Head of caudate nucleus (tissue), 42 donors: ENCODE results near the gene KIF2A.
A peak's percentile ranks its signal among the peaks of the same experiment; 100 is the strongest.

ENCODE experiments used
- DNase-seq, 42 donors: peaks; one replicate each; pipeline versions ENCODE4 v3.0.0 to v3.0.0-alpha.2; 2020 to 2021; ENCODE audit warnings: mixed read lengths in 7 of 42
- intact Hi-C: fragments of 100-400 bp; cut with DNase I; formaldehyde crosslinking; loops from one replicate; pipeline ENCODE4 v1.15.0; 2022

The KIF2A gene

DNA sequence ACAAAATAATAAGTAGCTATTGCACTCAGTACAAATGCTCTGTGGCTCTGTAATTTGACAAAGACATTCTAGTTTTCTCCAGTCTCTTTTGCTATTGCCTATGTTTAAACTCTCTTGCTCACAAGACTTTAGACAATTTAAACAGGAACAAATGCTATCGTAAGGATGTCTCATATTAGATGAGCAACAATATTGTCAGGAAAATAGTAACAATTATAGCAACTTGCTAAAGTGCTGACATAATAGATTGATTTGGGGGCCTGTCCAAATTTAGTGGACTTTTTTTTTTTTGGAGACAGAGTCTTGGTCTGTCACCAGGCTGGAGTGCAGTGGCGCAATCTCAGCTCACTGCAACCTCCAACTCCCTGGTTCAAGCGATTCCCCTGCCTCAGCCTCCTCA lies 11.8 kb downstream of the KIF2A start:
- DNase-seq: no peak
- intact Hi-C loops: no loop called here

DNA sequence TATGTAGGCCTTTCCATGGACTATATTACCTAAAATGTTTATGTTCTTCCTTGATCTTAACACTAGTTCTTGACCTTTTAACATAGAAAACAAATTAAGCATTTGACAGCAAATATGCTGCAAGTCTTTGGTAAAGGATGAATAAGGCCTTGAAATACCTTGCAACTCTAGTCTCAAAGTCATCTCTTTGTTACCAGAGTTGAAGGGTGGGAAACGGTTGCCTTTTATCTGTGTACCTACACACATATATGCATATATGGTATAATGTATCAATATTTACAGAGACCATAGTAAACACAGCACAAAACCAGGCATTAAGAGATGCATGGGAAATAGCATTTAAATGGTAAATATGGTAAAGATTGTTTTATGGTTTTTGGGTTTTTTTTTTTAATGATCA lies 16.5 kb downstream of the KIF2A start:
- DNase-seq: no peak
- intact Hi-C loops: no loop called here

DNA sequence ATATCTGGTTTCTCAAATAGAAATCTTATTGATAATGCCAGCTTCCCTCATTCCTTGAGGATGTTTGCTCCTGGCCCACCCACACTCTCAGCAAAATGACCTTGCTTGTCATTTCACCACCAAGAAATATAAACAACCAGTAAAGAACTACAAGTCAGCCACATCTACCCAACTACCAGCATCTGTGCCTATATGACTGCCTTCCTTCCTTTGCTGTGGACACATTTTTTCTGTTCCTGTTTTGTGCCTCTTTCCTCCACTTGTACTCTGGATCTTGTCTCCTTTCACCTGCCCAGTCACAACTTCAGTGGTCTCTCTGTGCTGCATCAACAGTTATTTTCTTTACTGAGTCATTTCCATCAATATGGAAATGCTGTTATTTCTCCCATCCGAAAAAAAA lies 20.3 kb downstream of the KIF2A start:
- intact Hi-C loops: no loop called here
- DNase-seq: no peak

DNA sequence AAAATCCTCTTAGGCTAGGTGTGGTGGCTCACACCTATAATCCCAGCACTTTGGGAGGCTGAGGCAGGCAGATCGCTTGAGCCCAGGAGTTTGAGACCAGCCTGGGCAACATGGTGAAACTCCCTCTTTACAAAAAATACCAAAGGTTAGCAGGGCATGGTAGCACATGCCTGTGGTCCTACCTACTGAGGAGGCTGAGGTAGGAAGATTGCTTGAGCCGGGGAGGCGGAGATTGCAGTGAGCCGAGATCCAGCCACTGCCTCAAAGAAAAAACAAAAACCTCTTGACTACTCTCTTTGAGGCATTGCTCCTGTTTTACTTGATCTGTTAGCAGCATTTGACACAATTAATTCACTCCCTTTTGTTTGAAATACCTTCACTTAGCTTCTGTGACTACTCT lies 20.7 kb downstream of the KIF2A start:
- DNase-seq: no peak
- intact Hi-C loops: no loop called here

DNA sequence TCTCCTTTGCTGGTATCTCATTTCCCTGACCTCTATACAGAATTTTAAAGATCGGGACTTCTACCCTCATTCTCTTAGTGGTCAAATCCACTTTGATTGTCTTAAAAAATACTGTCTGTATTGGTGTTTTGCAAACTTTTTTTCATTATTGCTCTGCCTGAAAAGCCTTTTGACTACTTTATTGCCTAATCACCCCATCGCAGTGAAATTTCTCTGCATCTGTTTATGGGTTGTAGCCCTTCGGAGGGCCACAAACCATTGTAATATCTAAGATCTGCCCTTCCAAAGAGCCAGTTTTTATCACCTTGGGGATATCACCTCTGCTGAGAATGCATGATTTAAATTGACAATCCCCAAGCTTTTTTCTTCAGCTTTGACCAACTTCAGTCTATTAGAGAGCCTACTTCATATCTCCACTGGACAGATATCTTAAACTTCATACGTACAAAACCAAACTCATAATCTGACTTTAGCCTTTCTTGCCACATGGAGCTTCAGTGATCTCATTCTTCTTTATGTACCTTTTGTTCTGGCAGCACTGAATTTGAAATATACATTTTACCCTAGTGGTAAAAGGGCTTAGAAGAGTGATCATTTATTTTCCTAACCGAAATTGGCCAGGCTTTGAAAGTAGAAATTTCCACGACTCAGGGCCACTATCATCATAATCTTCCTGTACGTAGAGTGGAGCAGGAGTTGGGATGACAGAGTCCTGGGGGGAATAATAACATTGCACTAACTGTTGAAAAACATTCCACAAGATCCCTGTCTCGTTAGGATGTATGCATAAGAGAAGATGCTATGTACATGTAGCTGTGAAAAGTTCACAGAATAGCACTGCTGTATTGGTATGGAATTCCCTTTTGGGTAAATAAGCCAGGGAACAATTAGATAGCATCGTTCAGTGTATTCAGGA lies 21.4 kb downstream of the KIF2A start:
- intact Hi-C loops: no loop called here
- no peak for DNase-seq

DNA sequence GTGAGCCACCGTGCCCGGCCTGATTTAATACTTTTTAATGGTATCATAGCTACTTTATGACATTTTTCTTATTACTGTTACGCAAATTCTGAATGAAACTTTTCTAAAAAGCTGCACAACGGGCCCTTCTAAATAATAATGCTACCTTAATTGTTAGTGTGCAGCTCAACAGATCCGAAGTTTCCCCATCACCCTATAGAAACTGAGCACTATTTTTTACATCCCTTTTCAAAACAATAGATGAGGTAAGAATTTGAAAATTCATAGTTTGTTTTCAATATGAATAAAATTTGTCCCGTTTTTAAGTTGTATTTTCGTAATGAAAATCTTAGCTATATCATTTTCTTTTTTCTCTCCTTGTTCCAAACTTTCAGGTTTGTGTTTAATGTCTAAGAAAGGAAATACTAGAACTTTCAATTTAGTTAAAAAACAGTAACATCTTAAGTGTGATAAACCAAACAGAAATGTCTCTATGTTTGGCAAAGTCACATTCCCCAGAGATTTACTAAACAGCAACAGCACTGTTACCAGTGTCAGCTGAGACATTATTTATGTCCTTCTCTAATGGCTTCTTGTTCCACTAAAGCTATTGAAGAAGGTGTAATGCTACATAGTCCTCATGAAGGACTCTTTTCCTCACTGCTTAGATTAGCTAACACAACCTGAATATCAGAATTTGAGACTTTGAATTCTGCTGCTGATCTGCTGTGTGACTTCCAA lies 22.9 kb downstream of the KIF2A start:
- DNase-seq: no peak
- intact Hi-C loops: no loop called here

DNA sequence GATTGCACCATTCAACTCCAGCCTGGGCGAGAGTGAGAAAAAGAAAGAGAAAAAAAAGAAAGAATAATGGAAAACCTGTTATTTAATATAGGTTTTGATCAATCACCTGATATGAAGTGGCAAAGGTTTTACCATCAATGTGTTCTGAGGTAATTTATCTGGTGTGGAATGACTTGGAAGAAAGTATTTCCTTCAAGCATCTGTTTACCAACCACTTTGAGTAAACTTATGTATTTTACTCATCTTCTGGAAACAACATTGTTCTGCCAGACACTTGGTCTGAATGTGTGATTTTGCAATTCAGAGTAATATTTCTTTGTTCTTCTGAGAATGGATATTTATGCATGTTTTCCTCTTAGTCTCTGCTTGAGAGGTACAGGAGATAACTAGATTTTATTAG lies 24.3 kb downstream of the KIF2A start:
- DNase-seq: no peak
- intact Hi-C loops: no loop called here

DNA sequence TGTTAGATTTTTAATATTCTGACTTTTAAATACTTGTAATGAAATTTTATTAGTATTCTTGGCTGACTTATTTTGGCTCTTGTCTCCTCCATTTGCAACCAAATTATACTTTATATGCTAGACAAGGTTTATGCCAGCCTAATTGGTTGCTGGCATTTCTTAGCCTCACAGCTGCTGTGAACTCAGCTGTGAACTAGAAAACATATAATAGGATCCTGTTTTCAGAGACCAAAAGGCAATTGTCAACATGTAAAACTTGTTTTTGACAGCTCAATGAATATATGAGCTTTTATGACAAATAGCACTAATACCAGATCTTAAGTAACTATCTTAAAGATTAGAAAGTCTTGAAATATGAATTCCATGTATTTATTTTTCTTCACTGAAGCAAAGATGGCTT lies 25.9 kb downstream of the KIF2A start:
- DNase-seq: peak in 11 of 42 donors; percentile 20 to 61 (median 43)
- intact Hi-C loops: no loop called here

DNA sequence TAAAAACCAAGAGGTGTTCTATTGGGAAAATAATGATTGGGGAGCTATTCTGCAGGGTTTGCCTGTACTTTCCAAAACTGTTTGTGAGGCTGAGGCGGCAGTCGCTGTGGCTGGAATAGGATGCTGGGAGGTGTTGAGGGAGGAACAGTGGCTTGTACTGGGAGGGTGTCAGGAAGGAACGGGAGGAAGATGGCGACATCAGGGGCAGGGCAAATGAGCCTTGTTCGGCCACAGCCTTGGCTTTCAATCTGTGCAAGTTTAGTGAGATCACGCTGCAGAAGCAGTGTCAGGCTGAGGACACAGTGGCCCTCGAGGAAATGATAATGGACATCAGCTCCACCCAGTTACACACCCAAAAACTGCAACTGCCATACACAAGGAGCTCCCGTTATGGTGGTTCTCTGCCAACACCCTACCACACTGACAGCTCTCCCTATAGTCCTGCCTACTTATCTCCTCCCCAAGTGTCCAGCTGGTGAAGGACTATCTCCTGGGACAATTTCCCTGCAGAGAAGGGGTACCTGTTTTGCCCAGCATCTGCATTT lies 27.3 kb downstream of the KIF2A start:
- peak in 14 of 42 donors; percentile 9 to 59 (median 29) for DNase-seq

DNA sequence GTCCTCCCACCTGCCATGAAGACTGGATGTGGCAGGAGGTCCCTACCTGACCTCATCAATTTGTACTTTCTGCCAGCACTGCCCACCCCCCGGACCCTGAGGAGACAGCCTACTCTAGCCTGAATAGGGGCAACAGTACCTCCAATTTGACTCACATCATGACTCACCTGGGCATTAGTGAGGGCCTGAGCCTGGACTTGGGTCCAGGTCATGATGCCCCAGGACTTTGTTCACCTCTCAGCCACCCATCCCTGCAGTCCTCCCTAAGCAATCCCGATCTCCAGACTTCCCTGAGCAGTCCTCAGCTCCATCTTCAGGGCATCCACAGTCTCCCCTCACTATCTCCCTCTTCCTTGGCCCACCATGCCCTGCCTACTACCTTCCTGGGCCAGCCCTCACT lies 28.1 kb downstream of the KIF2A start:
- no peak for DNase-seq
- intact Hi-C loops: no loop called here

More for the DNA sequence above, 27.3 kb downstream of the KIF2A start:
- intact Hi-C loops: no loop called here

DNA sequence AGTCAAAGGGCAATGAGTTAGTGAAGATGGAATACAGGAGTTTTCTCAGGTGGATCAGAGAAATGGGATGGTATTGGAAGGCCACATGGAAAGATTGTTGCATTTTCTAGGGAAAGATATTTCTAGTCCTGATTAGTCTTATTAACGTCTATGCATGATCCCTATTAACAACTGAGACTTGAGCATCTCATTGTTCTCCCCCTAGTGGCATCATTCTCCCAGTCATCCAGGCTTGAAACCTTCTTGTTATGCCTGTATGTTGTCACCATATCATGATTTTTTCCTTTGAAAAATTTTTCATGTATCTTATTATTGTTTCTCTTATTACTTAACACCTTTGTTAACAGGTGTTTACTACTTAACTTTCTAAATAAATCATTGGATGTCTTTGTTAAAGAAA lies 34.4 kb downstream of the KIF2A start:
- peak in 3 of 42 donors; percentile 39 to 67 (median 40) for DNase-seq
- intact Hi-C loops: no loop called here

DNA sequence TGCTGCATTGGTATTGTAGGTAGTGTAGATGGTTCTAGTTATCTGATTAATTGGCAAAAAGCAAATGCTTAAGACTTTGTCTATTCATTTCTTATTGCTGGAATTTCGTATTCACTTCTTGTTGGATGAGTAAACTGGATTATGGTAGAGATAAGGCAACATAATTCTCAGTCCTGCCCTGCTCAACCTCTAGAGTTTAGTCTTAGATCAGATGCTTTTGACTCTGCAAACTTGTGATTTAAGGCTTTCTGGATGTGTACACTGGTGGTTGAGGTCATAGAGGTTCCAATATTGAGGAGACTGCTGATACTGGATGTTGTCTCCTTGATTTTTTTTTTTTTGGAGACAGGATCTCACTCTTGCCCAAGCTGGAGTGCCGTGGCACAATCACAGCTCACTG lies 35.0 kb downstream of the KIF2A start:
- intact Hi-C loops: no loop called here
- DNase-seq: no peak

DNA sequence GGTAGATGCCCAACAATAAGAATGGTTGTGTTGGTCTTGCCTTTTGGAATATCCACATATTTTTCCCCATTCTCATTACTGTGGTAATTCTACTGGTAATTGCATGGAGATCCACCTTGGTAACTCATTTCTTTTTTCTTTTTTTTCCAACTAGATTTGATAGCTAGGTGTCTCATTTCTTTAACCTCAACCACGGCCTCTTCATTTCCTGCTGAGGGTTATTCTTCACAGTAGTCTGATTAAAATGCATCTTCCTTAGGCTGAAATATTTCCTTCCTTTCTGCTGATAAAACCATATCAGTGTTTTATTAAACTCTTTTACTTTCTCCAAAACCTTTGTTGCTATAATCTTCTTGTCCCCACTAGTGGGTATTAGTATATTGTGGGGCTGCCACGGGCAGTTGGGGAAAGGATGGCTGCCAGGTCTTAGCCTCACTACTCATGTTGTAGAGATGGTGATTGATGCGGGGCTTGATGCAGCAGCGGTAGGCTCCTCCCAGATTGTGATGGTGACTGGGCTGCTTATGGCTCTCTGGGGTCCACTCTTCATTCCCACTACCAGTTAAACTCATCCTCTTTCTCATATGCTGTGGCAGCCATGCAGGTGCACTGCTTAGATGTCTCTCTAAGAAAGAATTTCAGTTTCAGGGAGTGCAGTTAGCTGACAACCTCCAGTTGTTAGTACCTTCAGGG lies 35.9 kb downstream of the KIF2A start:
- DNase-seq: no peak
- intact Hi-C loops: no loop called here

DNA sequence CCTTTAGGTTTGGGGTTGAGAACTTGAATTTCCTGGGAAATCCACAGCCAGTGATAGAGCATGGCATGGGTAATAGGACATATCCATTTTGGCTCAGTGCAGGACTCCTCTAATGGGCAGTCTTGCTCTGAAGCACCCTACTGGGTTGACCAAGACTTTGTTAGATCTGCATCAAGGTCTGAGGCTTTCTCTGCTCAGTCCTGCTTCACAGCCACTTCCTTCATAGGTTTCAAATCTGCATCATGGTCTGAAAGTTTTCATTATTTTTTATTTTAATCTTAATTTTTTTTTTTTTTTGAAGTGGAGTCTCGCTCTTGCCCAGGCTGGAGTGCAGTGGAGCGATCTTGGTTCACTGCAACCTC lies 36.5 kb downstream of the KIF2A start:
- no peak for DNase-seq
- intact Hi-C loops: no loop called here

DNA sequence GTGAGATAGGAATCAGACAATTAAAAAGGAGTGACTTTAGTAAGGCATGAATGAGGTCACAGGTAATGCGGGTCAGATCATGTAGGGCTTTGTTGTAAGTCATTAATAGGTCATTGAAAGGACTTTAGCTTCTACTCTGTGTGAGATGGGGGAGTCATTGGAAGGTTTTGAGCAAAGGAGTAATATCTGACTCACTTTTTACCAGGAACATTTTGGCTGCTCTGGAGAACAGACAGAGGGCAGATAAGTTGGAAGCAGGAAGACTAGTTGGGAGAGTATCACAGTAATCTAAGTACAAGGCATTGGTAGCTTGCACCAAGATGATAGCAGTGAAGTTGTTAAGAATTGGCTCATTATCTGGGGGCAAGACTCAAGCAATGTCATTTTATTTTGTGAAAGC lies 37.4 kb downstream of the KIF2A start:
- DNase-seq: no peak
- intact Hi-C loops: no loop called here

DNA sequence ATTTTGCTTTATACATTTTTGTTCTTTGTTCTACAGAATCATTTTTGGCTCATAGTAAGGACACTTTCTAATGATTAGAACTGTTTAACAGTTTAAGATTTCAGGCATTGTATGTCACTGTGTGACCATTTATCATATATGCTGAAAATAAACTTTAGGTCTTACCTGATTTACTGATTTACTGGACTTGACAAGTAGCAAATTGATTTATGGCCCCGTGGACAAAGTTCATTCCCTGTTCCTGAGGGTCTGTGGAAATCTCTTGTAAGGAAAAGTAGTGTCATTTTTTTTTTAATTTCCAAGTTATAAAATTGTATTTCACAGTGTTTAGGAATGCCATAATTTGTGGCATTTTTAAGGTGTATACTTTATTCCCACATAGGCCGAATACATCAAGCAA lies 40.7 kb downstream of the KIF2A start:
- intact Hi-C loops: no loop called here
- no peak for DNase-seq

DNA sequence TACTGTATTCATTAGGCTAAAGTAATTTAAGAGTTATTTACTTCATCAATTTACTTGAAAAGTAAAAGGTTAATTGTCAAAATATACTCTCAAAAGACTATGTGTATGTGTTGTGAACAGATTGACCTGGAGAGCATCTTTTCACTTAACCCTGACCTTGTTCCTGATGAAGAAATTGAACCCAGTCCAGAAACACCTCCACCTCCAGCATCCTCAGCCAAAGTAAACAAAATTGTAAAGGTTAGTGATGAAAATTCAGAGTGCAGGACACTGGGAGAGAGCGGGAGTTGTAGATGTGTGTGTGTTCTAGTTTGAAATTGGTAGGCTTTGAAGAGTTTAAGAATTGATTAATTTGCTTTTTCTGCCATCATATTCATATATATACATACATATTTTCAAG lies 41.9 kb downstream of the KIF2A start:
- DNase-seq: no peak
- intact Hi-C loops: no loop called here

DNA sequence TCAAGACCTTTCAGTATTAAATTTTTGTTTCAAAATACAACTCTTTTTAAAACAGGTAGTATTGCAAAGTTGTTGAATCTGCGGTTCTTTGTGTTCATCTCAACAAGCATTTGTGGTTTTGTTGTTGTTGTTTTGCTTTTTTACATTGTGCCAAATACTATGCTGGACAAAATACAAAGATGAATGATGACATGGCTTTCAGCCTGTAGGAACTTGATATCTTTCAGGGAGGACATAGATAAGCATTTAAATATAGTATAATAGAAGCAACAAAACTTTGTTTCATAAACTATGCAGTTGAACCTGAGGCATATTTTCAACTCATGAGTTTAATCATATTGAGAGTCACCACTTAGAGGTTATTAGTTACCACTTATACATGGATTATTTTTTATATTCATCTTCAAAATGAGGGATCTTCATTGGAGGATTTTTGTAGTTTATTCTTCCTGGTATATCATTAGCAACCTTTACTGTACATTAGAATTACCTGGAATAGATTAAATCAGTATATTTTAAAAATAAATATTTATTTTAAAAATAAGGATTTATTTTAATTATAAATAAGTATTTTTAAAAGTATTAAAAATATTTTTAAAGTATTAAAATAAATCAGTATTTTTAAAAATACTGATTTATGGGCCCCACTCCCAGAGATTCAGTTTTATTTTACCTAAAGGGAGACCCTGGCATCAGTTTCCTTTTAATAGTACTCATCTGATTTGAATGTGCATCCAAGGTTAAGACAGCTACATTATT lies 42.9 kb downstream of the KIF2A start:
- intact Hi-C loops: no loop called here
- DNase-seq: no peak
